ENCODE data around the gene SYNJ1.
A peak's percentile ranks its signal among the peaks of the same experiment; 100 is the strongest.

The SYNJ1 gene

GRCh38 chr21:32733990-32734613 lies 6.3 kb upstream of the SYNJ1 start:
- no peak overlapping the region for H3K27ac ChIP-seq
- H3K9me3 ChIP-seq, result no peaks in the 10 kb centered on the region
- TF ChIP-seq CTCF (IDR thresholded peaks at IDR 0.05), result no peak
- H3K4me3 ChIP-seq (ENCODE audit: low read depth in 1 of 2, low read length in 1 of 2), result no peak overlapping the region
- H3K4me1 ChIP-seq (ENCODE audit: control insufficient read depth in 1 of 2, insufficient read depth in 1 of 2, low read depth in 1 of 2, low read length in 1 of 2), result peaks cover 16 to 22% of the 10 kb centered on the region in 2 experiments
- peaks cover 51% of the 10 kb centered on the region for H3K36me3 ChIP-seq
- no peaks in the 10 kb centered on the region for H3K27me3 ChIP-seq

GRCh38 chr21:32733356-32733755 lies 5.5 kb upstream of the SYNJ1 start:
- no peak for TF ChIP-seq CTCF (IDR thresholded peaks at IDR 0.05)
- no peak overlapping the region for H3K27ac ChIP-seq
- H3K4me1 ChIP-seq (ENCODE audit: control insufficient read depth in 1 of 2, insufficient read depth in 1 of 2, low read depth in 1 of 2, low read length in 1 of 2), result peaks cover 23 to 30% of the 10 kb centered on the region in 2 experiments
- H3K36me3 ChIP-seq, result peaks cover 43% of the 10 kb centered on the region
- no peak overlapping the region for H3K4me3 ChIP-seq (ENCODE audit: low read depth in 1 of 2, low read length in 1 of 2)
- no peaks in the 10 kb centered on the region for H3K9me3 ChIP-seq
- H3K27me3 ChIP-seq, result no peaks in the 10 kb centered on the region

- Histone ChIP-seq H3K27me3 (no peaks in the 10 kb centered on the region), H3K9me3 (no peaks in the 10 kb centered on the region), H3K4me3 (ENCODE audit: low read depth in 1 of 2, low read length in 1 of 2) (no peak overlapping the region), H3K4me1 (ENCODE audit: control insufficient read depth in 1 of 2, insufficient read depth in 1 of 2, low read depth in 1 of 2, low read length in 1 of 2) (peaks cover 26 to 31% of the 10 kb centered on the region in 2 experiments), H3K27ac (peak overlapping the region; percentile 42), H3K36me3 (peaks cover 37% of the 10 kb centered on the region)
- no peak for TF ChIP-seq CTCF (IDR thresholded peaks at IDR 0.05)
These were observed 4.7 kb upstream of the SYNJ1 start for GRCh38 chr21:32732544-32732943.

- Histone ChIP-seq H3K4me1 (ENCODE audit: control insufficient read depth in 1 of 2, insufficient read depth in 1 of 2, low read depth in 1 of 2, low read length in 1 of 2) (peaks cover 46 to 50% of the 10 kb centered on the region in 2 experiments), H3K27ac (peak overlapping the region; percentile 96), H3K27me3 (no peaks in the 10 kb centered on the region), H3K4me3 (ENCODE audit: low read depth in 1 of 2, low read length in 1 of 2) (peak overlapping the region; percentile 92 to 100), H3K9me3 (no peaks in the 10 kb centered on the region), H3K36me3 (peaks cover 21% of the 10 kb centered on the region)
- TF ChIP-seq CTCF (IDR thresholded peaks at IDR 0.05), result no peak
These were observed 1.0 kb upstream of the SYNJ1 start for GRCh38 chr21:32728848-32729247.

- Histone ChIP-seq H3K27ac (peak overlapping the region; percentile 96), H3K4me3 (ENCODE audit: low read depth in 1 of 2, low read length in 1 of 2) (peak overlapping the region; percentile 92 to 100), H3K4me1 (ENCODE audit: control insufficient read depth in 1 of 2, insufficient read depth in 1 of 2, low read depth in 1 of 2, low read length in 1 of 2) (peaks cover 46 to 50% of the 10 kb centered on the region in 2 experiments), H3K27me3 (no peaks in the 10 kb centered on the region), H3K9me3 (no peaks in the 10 kb centered on the region), H3K36me3 (peaks cover 23% of the 10 kb centered on the region)
- no peak for TF ChIP-seq CTCF (IDR thresholded peaks at IDR 0.05)
These were observed 635 bp upstream of the SYNJ1 start for GRCh38 chr21:32728456-32728839.

Measured in neutrophil (primary cell).